Measurements from ENCODE around the gene COBL. TPM values are rescaled to one million over a fixed set of nuclear protein-coding genes. Genes with fewer than 3 reads are reported as not detected.

COBL gene
- total RNA-seq, 1 donor from 2014 or later = not detected

- Mint-ChIP-seq H3K4me1 (ENCODE audit: unreplicated experiment) (peaks cover 2% of the 10 kb centered on the region), H3K27ac (ENCODE audit: unreplicated experiment) (no peak overlapping the region)
Observed at GRCh38 chr7:51142741-51143385, 173.7 kb downstream of the COBL start.

GRCh38 chr7:51141451-51142003 is 175.1 kb downstream of the COBL start:
- Mint-ChIP-seq H3K36me3 (ENCODE audit: unreplicated experiment) (no peaks in the 10 kb centered on the region), H3K4me3 (ENCODE audit: unreplicated experiment) (no peak overlapping the region), H3K27ac (ENCODE audit: unreplicated experiment) (no peak overlapping the region), H3K4me1 (ENCODE audit: unreplicated experiment) (peaks cover 2% of the 10 kb centered on the region), H3K9me3 (ENCODE audit: unreplicated experiment) (no peaks in the 10 kb centered on the region), H3K27me3 (ENCODE audit: unreplicated experiment) (peaks cover 27% of the 10 kb centered on the region)
- TF ChIP-seq, protein P1, sequence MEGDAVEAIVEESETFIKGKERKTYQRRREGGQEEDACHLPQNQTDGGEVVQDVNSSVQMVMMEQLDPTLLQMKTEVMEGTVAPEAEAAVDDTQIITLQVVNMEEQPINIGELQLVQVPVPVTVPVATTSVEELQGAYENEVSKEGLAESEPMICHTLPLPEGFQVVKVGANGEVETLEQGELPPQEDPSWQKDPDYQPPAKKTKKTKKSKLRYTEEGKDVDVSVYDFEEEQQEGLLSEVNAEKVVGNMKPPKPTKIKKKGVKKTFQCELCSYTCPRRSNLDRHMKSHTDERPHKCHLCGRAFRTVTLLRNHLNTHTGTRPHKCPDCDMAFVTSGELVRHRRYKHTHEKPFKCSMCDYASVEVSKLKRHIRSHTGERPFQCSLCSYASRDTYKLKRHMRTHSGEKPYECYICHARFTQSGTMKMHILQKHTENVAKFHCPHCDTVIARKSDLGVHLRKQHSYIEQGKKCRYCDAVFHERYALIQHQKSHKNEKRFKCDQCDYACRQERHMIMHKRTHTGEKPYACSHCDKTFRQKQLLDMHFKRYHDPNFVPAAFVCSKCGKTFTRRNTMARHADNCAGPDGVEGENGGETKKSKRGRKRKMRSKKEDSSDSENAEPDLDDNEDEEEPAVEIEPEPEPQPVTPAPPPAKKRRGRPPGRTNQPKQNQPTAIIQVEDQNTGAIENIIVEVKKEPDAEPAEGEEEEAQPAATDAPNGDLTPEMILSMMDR (IDR thresholded peaks at IDR 0.05) = peak; percentile 84
- DNase-seq (ENCODE audit: extremely low spot score, unreplicated experiment) = no peak

More at GRCh38 chr7:51142741-51143385, 173.7 kb downstream of the COBL start:
- TF ChIP-seq, protein P1 (IDR thresholded peaks at IDR 0.05) = no peak
- Mint-ChIP-seq H3K9me3 (ENCODE audit: unreplicated experiment) (no peaks in the 10 kb centered on the region), H3K36me3 (ENCODE audit: unreplicated experiment) (no peaks in the 10 kb centered on the region), H3K27me3 (ENCODE audit: unreplicated experiment) (peaks cover 27% of the 10 kb centered on the region), H3K4me3 (ENCODE audit: unreplicated experiment) (no peak overlapping the region)
- no peak for DNase-seq (ENCODE audit: extremely low spot score, unreplicated experiment)

- peaks cover 25% of the 10 kb centered on the region for H3K27me3 Mint-ChIP-seq (ENCODE audit: unreplicated experiment)
- no peak overlapping the region for H3K4me3 Mint-ChIP-seq (ENCODE audit: unreplicated experiment)
- H3K9me3 Mint-ChIP-seq (ENCODE audit: unreplicated experiment) = no peaks in the 10 kb centered on the region
- no peak for DNase-seq (ENCODE audit: extremely low spot score, unreplicated experiment)
- TF ChIP-seq, protein P1 (IDR thresholded peaks at IDR 0.05) = no peak
- H3K4me1 Mint-ChIP-seq (ENCODE audit: unreplicated experiment) = peaks cover 9% of the 10 kb centered on the region
- H3K36me3 Mint-ChIP-seq (ENCODE audit: unreplicated experiment) = no peaks in the 10 kb centered on the region
- no peak overlapping the region for H3K27ac Mint-ChIP-seq (ENCODE audit: unreplicated experiment)
Observed at GRCh38 chr7:51140199-51141164, 176.1 kb downstream of the COBL start.

GRCh38 chr7:51139796-51140195 is 176.8 kb downstream of the COBL start:
- DNase-seq (ENCODE audit: extremely low spot score, unreplicated experiment) = no peak
- Mint-ChIP-seq H3K27ac (ENCODE audit: unreplicated experiment) (no peak overlapping the region), H3K4me1 (ENCODE audit: unreplicated experiment) (peaks cover 14% of the 10 kb centered on the region), H3K4me3 (ENCODE audit: unreplicated experiment) (no peak overlapping the region), H3K9me3 (ENCODE audit: unreplicated experiment) (no peaks in the 10 kb centered on the region), H3K27me3 (ENCODE audit: unreplicated experiment) (peaks cover 25% of the 10 kb centered on the region), H3K36me3 (ENCODE audit: unreplicated experiment) (no peaks in the 10 kb centered on the region)
- TF ChIP-seq, protein P1 (IDR thresholded peaks at IDR 0.05) = no peak

Data from osteocyte (in vitro differentiated cells).